GM19099 (cell line): Measurements from ENCODE around the gene SPPL2C.

Experiments used
- POLR2A ChIP-seq: IDR thresholded peaks from 3 replicates; pipeline ENCODE4 v1.6.1; 2011; ENCODE audit warnings: low read depth; ENCODE audit not compliant: insufficient read length; ENCODE audit errors: extremely low read depth

Gene SPPL2C

GRCh38 chr17:45888392-45888791, 43.7 kb downstream of the SPPL2C start:
- no peak for TF ChIP-seq POLR2A

GRCh38 chr17:45889579-45889978, 44.9 kb downstream of the SPPL2C start:
- TF ChIP-seq POLR2A = no peak

GRCh38 chr17:45893725-45894021, 49.0 kb downstream of the SPPL2C start:
- no peak for TF ChIP-seq POLR2A

- TF ChIP-seq POLR2A = no peak
Measured at GRCh38 chr17:45894022-45894784, 49.5 kb downstream of the SPPL2C start, which contains the start of gene MAPT. MAPT (plus strand) TSS chr17:45894554; CDS start chr17:45962338, 67,784 bp downstream.

GRCh38 chr17:45895304-45895968, 50.8 kb downstream of the SPPL2C start:
- no peak for TF ChIP-seq POLR2A

GRCh38 chr17:45895969-45896785, 51.5 kb downstream of the SPPL2C start:
- TF ChIP-seq POLR2A = no peak
